Omental fat pad (tissue), 4 donors: ENCODE results near the gene RSPH9. TPM values are rescaled to one million over a fixed set of nuclear protein-coding genes. Genes with fewer than 3 reads are reported as not detected.
A peak's percentile ranks its signal among the peaks of the same experiment; 100 is the strongest.

Source experiments
- ATAC-seq: fragments of 150-250 bp; one replicate; pipeline ENCODE4 v1.9.1; 2016; ENCODE audit warnings: mild to moderate bottlenecking, moderate library complexity; ENCODE audit not compliant: low FRiP score
- DNase-seq: peaks from one replicate; pipeline ENCODE4 v3.0.0-alpha.2; 2019; ENCODE audit warnings: low spot score
- CTCF ChIP-seq, 3 donors: fragments of 450-650 bp; IDR thresholded peaks; one replicate each; pipeline ENCODE4 v1.5.1; 2016 to 2017; ENCODE audit warnings: antibody characterized with exemption in 3 of 3, mild to moderate bottlenecking in 3 of 3, moderate library complexity in 2 of 3
- total RNA-seq, 4 donors: library from RNA; depleted of rRNA; stranded (reverse); fragments of >200 nt; gene quantifications; one replicate each; pipeline ENCODE4 v1.1.0, GENCODE V29; 2016

The RSPH9 gene
- total RNA-seq, 4 donors from 2014 or later = 0.09 to 0.44 TPM; not detected in 2

GRCh38 chr6:43702171-43702533, 57.3 kb downstream of the RSPH9 start:
- DNase-seq = no peak
- no peak for TF ChIP-seq CTCF (IDR thresholded peaks at IDR 0.05)
- ATAC-seq = no peak

- ATAC-seq = peak; percentile 96
- no peak for TF ChIP-seq CTCF (IDR thresholded peaks at IDR 0.05)
- DNase-seq = peak; percentile 80
These were observed 58.0 kb downstream of the RSPH9 start for GRCh38 chr6:43702534-43703440.

GRCh38 chr6:43703512-43704429, 58.9 kb downstream of the RSPH9 start:
- no peak for TF ChIP-seq CTCF (IDR thresholded peaks at IDR 0.05)
- DNase-seq (no peak), ATAC-seq (no peak)

GRCh38 chr6:43705996-43706395, 61.2 kb downstream of the RSPH9 start:
- no peak for TF ChIP-seq CTCF (IDR thresholded peaks at IDR 0.05)
- DNase-seq (no peak), ATAC-seq (no peak)

- DNase-seq (no peak), ATAC-seq (no peak)
- TF ChIP-seq CTCF (IDR thresholded peaks at IDR 0.05) = no peak
These were observed 62.0 kb downstream of the RSPH9 start for GRCh38 chr6:43706788-43707187.

- no peak for TF ChIP-seq CTCF (IDR thresholded peaks at IDR 0.05)
- ATAC-seq (no peak), DNase-seq (no peak)
These were observed 62.4 kb downstream of the RSPH9 start for GRCh38 chr6:43707269-43707668.
